ENCODE data around the gene MAML2. TPM values are rescaled to one million over a fixed set of nuclear protein-coding genes. Genes with fewer than 3 reads are reported as not detected.

Gene MAML2
- total and polyA plus RNA-seq, 2 of the 13 experiments (the other 11 are each of a cell fraction or from before 2014, with no cell fraction given), result 2.3 to 25.9 TPM

DNA sequence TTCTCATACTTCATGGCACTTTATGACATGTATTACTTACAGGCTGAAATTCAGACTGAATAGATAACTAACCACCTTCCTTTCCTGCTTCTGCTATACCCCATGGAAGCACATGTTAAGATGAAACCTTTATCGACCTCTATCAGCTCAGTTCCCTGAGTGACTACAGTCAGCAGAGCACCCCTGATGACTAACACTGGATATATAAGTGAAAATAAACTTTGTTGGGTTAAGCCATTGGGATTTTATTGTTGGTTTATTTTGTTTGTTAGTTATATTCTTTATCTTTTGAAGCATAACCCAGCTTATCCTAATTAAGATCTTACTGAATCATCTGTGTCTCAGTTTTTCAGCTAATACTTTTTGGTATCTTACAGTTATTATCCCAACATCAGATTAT, 23.0 kb upstream of the MAML2 start (continued):
- TF ChIP-seq, protein P1, sequence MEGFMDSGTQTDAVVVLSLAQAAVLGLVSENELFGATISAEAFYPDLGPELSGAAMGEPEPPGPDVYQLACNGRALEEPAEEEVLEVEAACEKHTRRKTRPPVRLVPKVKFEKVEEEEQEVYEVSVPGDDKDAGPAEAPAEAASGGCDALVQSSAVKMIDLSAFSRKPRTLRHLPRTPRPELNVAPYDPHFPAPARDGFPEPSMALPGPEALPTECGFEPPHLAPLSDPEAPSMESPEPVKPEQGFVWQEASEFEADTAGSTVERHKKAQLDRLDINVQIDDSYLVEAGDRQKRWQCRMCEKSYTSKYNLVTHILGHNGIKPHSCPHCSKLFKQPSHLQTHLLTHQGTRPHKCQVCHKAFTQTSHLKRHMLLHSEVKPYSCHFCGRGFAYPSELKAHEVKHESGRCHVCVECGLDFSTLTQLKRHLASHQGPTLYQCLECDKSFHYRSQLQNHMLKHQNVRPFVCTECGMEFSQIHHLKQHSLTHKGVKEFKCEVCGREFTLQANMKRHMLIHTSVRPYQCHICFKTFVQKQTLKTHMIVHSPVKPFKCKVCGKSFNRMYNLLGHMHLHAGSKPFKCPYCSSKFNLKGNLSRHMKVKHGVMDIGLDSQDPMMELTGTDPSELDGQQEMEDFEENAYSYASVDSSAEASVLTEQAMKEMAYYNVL (CRISPR knock-in tag; IDR thresholded peaks at IDR 0.05; ENCODE audit: borderline replicate concordance), result no peak
- TF ChIP-seq, protein P2, sequence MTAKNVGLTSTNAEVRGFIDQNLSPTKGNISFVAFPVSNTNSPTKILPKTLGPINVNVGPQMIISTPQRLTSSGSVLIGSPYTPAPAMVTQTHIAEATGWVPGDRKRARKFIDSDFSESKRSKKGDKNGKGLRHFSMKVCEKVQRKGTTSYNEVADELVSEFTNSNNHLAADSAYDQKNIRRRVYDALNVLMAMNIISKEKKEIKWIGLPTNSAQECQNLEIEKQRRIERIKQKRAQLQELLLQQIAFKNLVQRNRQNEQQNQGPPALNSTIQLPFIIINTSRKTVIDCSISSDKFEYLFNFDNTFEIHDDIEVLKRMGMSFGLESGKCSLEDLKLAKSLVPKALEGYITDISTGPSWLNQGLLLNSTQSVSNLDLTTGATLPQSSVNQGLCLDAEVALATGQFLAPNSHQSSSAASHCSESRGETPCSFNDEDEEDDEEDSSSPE (CRISPR knock-in tag; IDR thresholded peaks at IDR 0.05), result no peak
- TF ChIP-seq ESRRA (CRISPR knock-in tag; IDR thresholded peaks at IDR 0.05; ENCODE audit: low read depth) (no peak), ZKSCAN1 (IDR thresholded peaks at IDR 0.05; ENCODE audit: low read length) (no peak), STAG1 (CRISPR knock-in tag; IDR thresholded peaks at IDR 0.05) (no peak), CENPT (CRISPR knock-in tag; IDR thresholded peaks at IDR 0.05; ENCODE audit: low read depth) (no peak), CCDC6 (CRISPR knock-in tag; IDR thresholded peaks at IDR 0.05) (no peak)
- TF ChIP-seq, protein P3, sequence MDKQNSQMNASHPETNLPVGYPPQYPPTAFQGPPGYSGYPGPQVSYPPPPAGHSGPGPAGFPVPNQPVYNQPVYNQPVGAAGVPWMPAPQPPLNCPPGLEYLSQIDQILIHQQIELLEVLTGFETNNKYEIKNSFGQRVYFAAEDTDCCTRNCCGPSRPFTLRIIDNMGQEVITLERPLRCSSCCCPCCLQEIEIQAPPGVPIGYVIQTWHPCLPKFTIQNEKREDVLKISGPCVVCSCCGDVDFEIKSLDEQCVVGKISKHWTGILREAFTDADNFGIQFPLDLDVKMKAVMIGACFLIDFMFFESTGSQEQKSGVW (CRISPR knock-in tag; IDR thresholded peaks at IDR 0.05; ENCODE audit: borderline replicate concordance), result no peak

GRCh38 chr11:96365493-96365892, 22.5 kb upstream of the MAML2 start:
- no peaks in the 10 kb centered on the region for H3K79me2 ChIP-seq (ENCODE audit: insufficient read depth, low read length)
- 100% methylated on average over 1 of the region's 1 CpG for WGBS (ENCODE audit: low lambda C conversion rate)
- no peak overlapping the region for H3K9ac ChIP-seq (ENCODE audit: insufficient read depth, low read depth, low read length)
- H3K4me2 ChIP-seq (ENCODE audit: low read depth, low read length), result no peak overlapping the region
- in situ Hi-C loops (cut with HindIII; ENCODE audit: extremely low pct_ligation_motif_present, low pct_unique_long_range_greater_than_20kb), result no loop called here
- no peak for TF ChIP-seq KMT2B (CRISPR knock-in tag; IDR thresholded peaks at IDR 0.05)
- no peak for TF ChIP-seq HNRNPK (IDR thresholded peaks at IDR 0.05; ENCODE audit: low read depth, low read length, poor library complexity, severe bottlenecking)
- TF ChIP-seq PHB2 (IDR thresholded peaks at IDR 0.05; ENCODE audit: partially characterized antibody), result no peak
- no peak for TF ChIP-seq ZFP36 (IDR thresholded peaks at IDR 0.05; ENCODE audit: borderline replicate concordance, low read depth, low read length, partially characterized antibody)
- no peak for TF ChIP-seq NKX3-1 (CRISPR knock-in tag; IDR thresholded peaks at IDR 0.05)
- no peak for TF ChIP-seq RFX5 (IDR thresholded peaks at IDR 0.05; ENCODE audit: low read depth, low read length)
- no peak for TF ChIP-seq EZH2 (conservative IDR thresholded peaks at IDR 0.05; ENCODE audit: low read depth, low read length)
- no peak for TF ChIP-seq PCBP1 (IDR thresholded peaks at IDR 0.05; ENCODE audit: borderline replicate concordance, low read depth, low read length)
- no peak for TF ChIP-seq MED1 (CRISPR knock-in tag; IDR thresholded peaks at IDR 0.05)
- no peak for TF ChIP-seq ZNF382 (CRISPR knock-in tag; IDR thresholded peaks at IDR 0.05; ENCODE audit: borderline replicate concordance)
- no peaks in the 10 kb centered on the region; a peak in 1 of 5 replicates for H3K27me3 ChIP-seq (ENCODE audit: control insufficient read depth in 1 of 2, insufficient read depth in 2 of 2, low read length in 2 of 2)
- H3K36me3 ChIP-seq (replicated peaks in 1 of 2; ENCODE audit: control insufficient read depth in 1 of 2, insufficient read depth in 2 of 2, low read length in 2 of 2), result peaks cover 2 to 39% of the 10 kb centered on the region in 2 experiments
- ATAC-seq (no peak), FAIRE-seq (no peak), DNase-seq (ENCODE audit: low spot score) (no peak)
- no peak overlapping the region for H2AFZ ChIP-seq (ENCODE audit: low read length)
- no peaks in the 10 kb centered on the region for H3K4me1 ChIP-seq (ENCODE audit: insufficient read depth, low read length)
- ChIA-PET POLR2A (no interaction called here), CTCF (ENCODE audit: low intra/inter-chr PET ratio, low total read pairs) (no interaction called here)
- no peaks in the 10 kb centered on the region for H3K9me3 ChIP-seq (ENCODE audit: low read length)
- H3K27ac ChIP-seq (ENCODE audit: extremely low read length, insufficient read depth, low read length), result no peak overlapping the region
- intact Hi-C loops (cut with micrococcal nuclease; ENCODE audit: unreplicated experiment), result no loop called here
- BruUV-seq (replicated peaks), result no TSS peak
- H4K20me1 ChIP-seq (ENCODE audit: insufficient read depth, low read length), result no peaks in the 10 kb centered on the region
- no peak overlapping the region for H3K4me3 ChIP-seq (replicated peaks in 1 of 3; ENCODE audit: insufficient read depth in 1 of 3, low read depth in 2 of 3, low read length in 3 of 3)
